Common myeloid progenitor, CD34-positive (primary cell): ENCODE results near the gene ULBP2.
"Not testable (repeated sequence)": the region's sequence is repeated elsewhere in the genome, so short reads cannot be mapped to it uniquely, and the experiment has no call there.

Source experiments
- CTCF ChIA-PET: fragments of 350-600 bp; sonication (Branson Sonifier 250); formaldehyde crosslinking; loops from one replicate; lab custom pipeline; 2021; ENCODE audit warnings: antibody characterized with exemption; lab: Charles Lee
- POLR2A ChIA-PET: fragments of 350-600 bp; sonication (Branson Sonifier 250); formaldehyde crosslinking; loops from one replicate; lab custom pipeline; 2021; ENCODE audit warnings: antibody characterized with exemption; lab: Charles Lee
- DNase-seq, 3 donors: peaks; one replicate each; pipeline versions ENCODE4 v3.0.0 to v3.0.0-alpha.2; 2013
- H3K27ac ChIP-seq, 2 experiments: 1 replicate in 1 of 2; 2 replicates in 1 of 2; pipeline ENCODE4 v1.7.0; 2013; ENCODE audit warnings: inconsistent platforms in 2 of 2, low read length in 2 of 2, mild to moderate bottlenecking in 2 of 2, low read depth in 1 of 2, moderate library complexity in 1 of 2; ENCODE audit not compliant: severe bottlenecking in 2 of 2, insufficient read depth in 1 of 2, poor library complexity in 1 of 2
- H3K27me3 ChIP-seq, 5 experiments: replicated peaks in 2 of 5; 1 replicate in 3 of 5; 2 replicates in 2 of 5; pipeline versions ENCODE4 v1.6.1 to v1.7.0; 2013; ENCODE audit warnings: low read length in 4 of 5, mild to moderate bottlenecking in 2 of 5, moderate library complexity in 2 of 5, inconsistent platforms in 1 of 5; ENCODE audit not compliant: insufficient read depth in 5 of 5, control insufficient read depth in 4 of 5
- H3K36me3 ChIP-seq, 4 experiments: 1 replicate in 2 of 4; 2 replicates in 2 of 4; pipeline versions ENCODE4 v1.6.1 to v1.7.0; 2013; ENCODE audit warnings: low read length in 3 of 4, control low read depth in 1 of 4, mild to moderate bottlenecking in 1 of 4; ENCODE audit not compliant: control insufficient read depth in 4 of 4, insufficient read depth in 4 of 4
- H3K4me1 ChIP-seq, 4 experiments: 1 replicate in 3 of 4; 2 replicates in 1 of 4; pipeline versions ENCODE4 v1.6.1 to v1.7.1; 2013; ENCODE audit warnings: low read length in 3 of 4, mild to moderate bottlenecking in 3 of 4, control low read depth in 1 of 4, inconsistent platforms in 1 of 4, moderate library complexity in 1 of 4; ENCODE audit not compliant: control insufficient read depth in 4 of 4, insufficient read depth in 4 of 4; ENCODE audit errors: control extremely low read depth in 1 of 4
- H3K4me3 ChIP-seq, 7 experiments: 1 replicate in 4 of 7; 2 replicates in 3 of 7; pipeline versions ENCODE4 v1.5.1 to v1.7.0; 2013; ENCODE audit warnings: mild to moderate bottlenecking in 7 of 7, low read length in 6 of 7, moderate library complexity in 6 of 7, inconsistent platforms in 2 of 7, low read depth in 2 of 7, control low read depth in 1 of 7; ENCODE audit not compliant: insufficient read depth in 4 of 7, control insufficient read depth in 1 of 7; ENCODE audit errors: extremely low read depth in 1 of 7
- H3K9me3 ChIP-seq, 5 experiments: 1 replicate in 4 of 5; 2 replicates in 1 of 5; pipeline versions ENCODE4 v1.6.1 to v1.7.1; 2013; ENCODE audit warnings: low read length in 4 of 5, mild to moderate bottlenecking in 2 of 5, inconsistent platforms in 1 of 5, low read depth in 1 of 5, moderate library complexity in 1 of 5; ENCODE audit not compliant: control insufficient read depth in 4 of 5, insufficient read depth in 2 of 5; ENCODE audit errors: control extremely low read depth in 1 of 5
- WGBS: methylation state at CpG from one replicate; pipeline ENCODE4 v1.1.5; 2013; ENCODE audit not compliant: insufficient coverage; 5-methylcytosine and 5-hydroxymethylcytosine counted together

ULBP2 gene

DNA sequence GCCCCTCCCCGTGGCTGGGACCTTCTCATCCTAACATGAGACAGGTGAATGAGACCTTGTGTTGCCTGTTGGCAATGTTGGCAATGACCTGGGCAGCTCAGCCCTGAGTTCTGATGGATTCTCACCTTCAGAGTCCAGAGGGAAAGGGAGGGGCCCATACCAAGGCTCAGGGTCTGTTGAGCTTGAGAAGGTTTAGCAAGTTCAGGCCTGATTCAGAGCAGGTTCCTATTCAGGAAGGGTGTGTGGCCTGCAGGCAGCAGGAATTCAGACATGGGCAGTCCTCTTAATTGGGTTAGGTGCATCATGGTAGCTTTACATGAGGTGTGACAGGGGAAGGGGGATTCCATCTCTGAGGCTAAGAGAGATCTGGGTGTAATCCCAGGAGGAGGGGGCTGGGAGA, 5.7 kb downstream of the ULBP2 start:
- POLR2A ChIA-PET, H3K36me3 ChIP-seq, H3K27ac ChIP-seq, DNase-seq, H3K9me3 ChIP-seq, H3K4me3 ChIP-seq, H3K4me1 ChIP-seq: not testable (repeated sequence)
- CTCF ChIA-PET = interaction anchor here (1.5 kb wide), 1 partner anchor 13 kb away, joined by 5 read pairs; no protein-coding TSS in a partner anchor
- H3K27me3 ChIP-seq = peaks cover 6 to 58% (median 28%) of the 10 kb centered on the region in 5 experiments
- WGBS = no CpG with 5 or more reads among the region's 1 CpG

DNA sequence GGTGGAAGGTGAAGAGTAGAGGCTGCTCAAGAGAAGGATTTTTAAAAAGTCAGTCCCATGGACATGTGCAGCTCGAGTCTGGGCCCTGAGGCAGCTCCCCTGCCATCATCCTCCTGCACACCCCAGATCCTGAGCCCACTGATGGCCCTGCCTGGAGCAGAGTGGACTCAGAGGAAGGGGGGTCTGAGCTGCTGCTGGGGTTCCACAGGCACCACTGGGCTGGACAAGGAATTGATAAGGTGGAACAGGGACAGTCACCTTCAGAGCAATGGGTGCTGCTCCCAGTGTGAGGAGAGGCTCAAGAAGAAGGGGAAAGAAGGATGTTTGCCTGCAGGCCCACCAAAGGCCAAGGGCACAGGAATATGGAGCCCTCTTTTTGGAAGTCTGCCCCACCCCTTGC, 6.2 kb downstream of the ULBP2 start:
- Histone ChIP-seq H3K9me3 (no peaks in the 10 kb centered on the region), H3K4me1 (no peaks in the 10 kb centered on the region), H3K36me3 (no peaks in the 10 kb centered on the region), H3K27me3 (peaks cover 11 to 60% (median 31%) of the 10 kb centered on the region in 5 experiments), H3K27ac (no peak overlapping the region), H3K4me3 (no peak overlapping the region)
- POLR2A ChIA-PET = no interaction called here
- WGBS = 100% methylated on average over 1 of the region's 1 CpG
- CTCF ChIA-PET = interaction anchor here (1.0 to 1.5 kb wide), 2 partner anchors 12 to 14 kb away, joined by 3 to 5 read pairs; no protein-coding TSS in a partner anchor
- DNase-seq = no peak

DNA sequence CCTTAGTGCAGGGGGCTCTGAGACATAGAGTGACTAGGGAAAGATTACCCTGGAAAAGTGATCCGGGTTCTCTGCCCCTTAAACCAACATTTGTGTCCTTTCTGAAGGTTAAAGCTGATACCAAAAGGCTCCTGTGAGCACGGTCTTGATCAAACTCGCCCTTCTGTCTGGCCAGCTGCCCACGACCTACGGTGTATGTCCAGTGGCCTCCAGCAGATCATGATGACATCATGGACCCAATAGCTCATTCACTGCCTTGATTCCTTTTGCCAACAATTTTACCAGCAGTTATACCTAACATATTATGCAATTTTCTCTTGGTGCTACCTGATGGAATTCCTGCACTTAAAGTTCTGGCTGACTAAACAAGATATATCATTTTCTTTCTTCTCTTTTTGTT, 6.8 kb downstream of the ULBP2 start:
- no peaks in the 10 kb centered on the region for H3K36me3 ChIP-seq
- POLR2A ChIA-PET = no interaction called here
- no peak for DNase-seq
- H3K27ac ChIP-seq = no peak overlapping the region
- no peak overlapping the region for H3K4me3 ChIP-seq
- H3K4me1 ChIP-seq = no peaks in the 10 kb centered on the region
- CTCF ChIA-PET = interaction anchor here (1.0 to 1.5 kb wide), 3 partner anchors 10 to 13 kb away, joined by 3 to 5 read pairs (median 3); no protein-coding TSS in a partner anchor
- WGBS = 92% methylated on average over 5 of the region's 5 CpGs
- H3K27me3 ChIP-seq = peaks cover 13 to 61% (median 32%) of the 10 kb centered on the region in 5 experiments
- H3K9me3 ChIP-seq = no peaks in the 10 kb centered on the region

DNA sequence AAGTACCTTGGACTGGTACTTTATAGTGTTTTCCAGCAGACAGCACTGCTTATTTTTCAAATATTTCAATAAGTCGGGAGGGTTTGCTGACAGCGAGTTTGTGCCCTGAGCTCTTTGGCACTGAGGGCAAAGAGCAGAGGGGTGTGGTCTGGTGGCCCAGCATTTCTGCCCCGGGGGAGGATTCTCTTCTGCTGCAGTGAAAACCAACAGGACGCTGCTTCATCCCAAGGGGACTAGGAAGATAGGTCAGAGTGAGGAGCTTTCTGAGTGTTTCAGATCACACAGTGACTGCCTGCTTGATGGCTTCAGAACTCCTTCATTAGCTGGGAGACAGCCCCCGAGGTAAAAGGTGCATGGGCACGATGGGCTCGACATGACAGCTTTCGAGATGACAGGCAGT, 8.6 kb downstream of the ULBP2 start:
- POLR2A ChIA-PET = no interaction called here
- WGBS = 42% methylated on average over 4 of the region's 8 CpGs
- CTCF ChIA-PET = interaction anchor here (1.8 kb wide), 1 partner anchor 14 kb away, joined by 4 read pairs; no protein-coding TSS in a partner anchor
- no peak for DNase-seq
- Histone ChIP-seq H3K36me3 (no peaks in the 10 kb centered on the region), H3K27ac (no peak overlapping the region), H3K4me1 (peaks cover 0 to 2% (median 0%) of the 10 kb centered on the region in 4 experiments), H3K27me3 (peaks cover 15 to 73% (median 34%) of the 10 kb centered on the region in 5 experiments), H3K9me3 (no peaks in the 10 kb centered on the region), H3K4me3 (no peak overlapping the region)

DNA sequence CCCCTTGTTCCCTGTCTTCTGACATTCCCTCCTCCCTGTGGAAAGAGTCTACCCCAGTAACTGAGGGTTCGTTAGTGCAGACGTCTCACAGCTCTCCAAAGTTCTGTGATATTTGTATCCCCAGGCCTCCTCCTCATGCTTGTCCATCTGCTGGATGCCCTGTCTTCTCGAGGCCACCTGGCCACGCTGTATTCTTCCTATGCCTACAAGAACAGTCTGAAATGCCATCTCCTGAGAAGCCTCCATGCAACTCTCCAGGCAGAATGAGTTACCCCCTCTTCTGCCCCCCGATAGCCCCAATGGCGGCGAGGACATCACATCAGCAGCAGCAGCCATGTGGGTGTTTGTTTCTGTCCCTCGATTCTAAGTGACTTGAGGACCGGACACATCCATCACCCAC, 9.3 kb downstream of the ULBP2 start:
- no peaks in the 10 kb centered on the region for H3K9me3 ChIP-seq
- WGBS = 81% methylated on average over 7 of the region's 9 CpGs
- peaks cover 0 to 2% (median 0%) of the 10 kb centered on the region in 4 experiments for H3K4me1 ChIP-seq
- no peaks in the 10 kb centered on the region for H3K36me3 ChIP-seq
- H3K27ac ChIP-seq = no peak overlapping the region
- ChIA-PET POLR2A (no interaction called here), CTCF (interaction anchor here (1.8 kb wide), 1 partner anchor 15 kb away, joined by 4 read pairs; no protein-coding TSS in a partner anchor)
- H3K4me3 ChIP-seq = no peak overlapping the region
- DNase-seq = no peak
- H3K27me3 ChIP-seq = peaks cover 19 to 80% (median 39%) of the 10 kb centered on the region in 5 experiments

DNA sequence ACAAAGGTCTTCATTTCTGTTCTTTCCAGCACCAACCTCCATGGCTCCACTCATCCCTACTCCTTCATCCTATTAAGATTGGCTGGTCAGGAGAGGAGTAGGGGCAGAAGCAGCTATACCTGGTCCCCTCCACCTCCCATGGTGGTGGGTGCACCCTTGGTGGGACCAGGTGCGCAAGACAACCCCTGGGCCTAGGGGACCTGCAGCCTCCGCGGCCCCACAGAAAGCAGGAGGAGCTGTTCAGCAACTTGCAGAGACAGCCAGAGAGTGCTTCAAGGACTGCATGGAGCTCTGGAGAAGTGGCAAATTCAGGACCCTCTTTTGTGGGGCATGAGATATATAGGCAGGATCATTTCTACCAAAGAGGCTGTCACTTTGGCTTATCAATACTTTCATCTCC, 9.8 kb downstream of the ULBP2 start:
- ChIA-PET POLR2A (no interaction called here), CTCF (interaction anchor here (0.9 to 1.8 kb wide), 5 partner anchors 10 to 65 kb away, joined by 3 to 9 read pairs (median 4); no protein-coding TSS in a partner anchor)
- no peaks in the 10 kb centered on the region for H3K9me3 ChIP-seq
- H3K4me1 ChIP-seq = peaks cover 0 to 2% (median 0%) of the 10 kb centered on the region in 4 experiments
- H3K27me3 ChIP-seq = peaks cover 19 to 80% (median 39%) of the 10 kb centered on the region in 5 experiments
- H3K36me3 ChIP-seq = no peaks in the 10 kb centered on the region
- no peak overlapping the region for H3K4me3 ChIP-seq
- H3K27ac ChIP-seq = no peak overlapping the region
- WGBS = 65% methylated on average over 2 of the region's 3 CpGs
- DNase-seq = no peak

DNA sequence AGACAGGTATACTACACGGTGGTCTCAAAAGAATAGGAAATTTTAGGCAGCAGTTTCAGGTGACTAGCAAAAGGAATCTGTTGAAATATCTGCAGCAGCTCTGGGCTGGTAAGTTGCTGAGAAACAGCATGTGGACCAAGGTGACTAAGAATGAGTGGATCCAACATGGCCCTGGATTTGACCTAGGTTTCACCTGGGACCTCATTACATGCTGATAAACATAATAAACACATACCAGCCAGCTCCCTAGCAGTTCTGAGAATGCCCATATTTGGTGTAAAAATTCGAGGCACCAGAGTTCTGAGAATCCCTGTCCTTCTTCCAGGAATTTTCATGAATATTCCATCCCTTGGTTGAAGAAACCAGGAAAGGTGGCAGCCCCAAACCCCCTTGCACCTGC, 11.6 kb downstream of the ULBP2 start:
- POLR2A ChIA-PET, H3K4me3 ChIP-seq, H3K36me3 ChIP-seq, H3K9me3 ChIP-seq, H3K4me1 ChIP-seq, H3K27ac ChIP-seq, DNase-seq: not testable (repeated sequence)
- H3K27me3 ChIP-seq = peaks cover 19 to 81% (median 42%) of the 10 kb centered on the region in 5 experiments
- 58% methylated on average over 2 of the region's 2 CpGs for WGBS
- CTCF ChIA-PET = interaction anchor here (1.0 to 1.6 kb wide), 2 partner anchors 12 to 63 kb away, joined by 3 to 9 read pairs; no protein-coding TSS in a partner anchor
